Measurements from ENCODE around the gene ALDH6A1. TPM values are rescaled to one million over a fixed set of nuclear protein-coding genes. Genes with fewer than 3 reads are reported as not detected.

Gene ALDH6A1
- total RNA-seq, 6 donors from 2014 or later = 10.4 to 48.0 (median 30.5) TPM

- Histone ChIP-seq H3K27me3 (no peaks in the 10 kb centered on the region), H3K36me3 (no peaks in the 10 kb centered on the region), H3K4me3 (no peak overlapping the region), H3K27ac (no peak overlapping the region), H3K9me3 (no peaks in the 10 kb centered on the region), H3K4me1 (no peaks in the 10 kb centered on the region)
- no peak for DNase-seq
- 89 to 94% methylated on average over 4 of the region's 4 CpGs for WGBS, 2 donors
- ATAC-seq (ENCODE audit: low FRiP score in 2 of 2) = no peak
- TF ChIP-seq POLR2A (IDR thresholded peaks at IDR 0.05) (no peak), POLR2AphosphoS5 (IDR thresholded peaks at IDR 0.05) (no peak), CTCF (IDR thresholded peaks at IDR 0.05) (no peak), EP300 (IDR thresholded peaks at IDR 0.05) (no peak)
Observed at GRCh38 chr14:74035556-74035955, 48.7 kb downstream of the ALDH6A1 start.

GRCh38 chr14:74034572-74034971, 49.7 kb downstream of the ALDH6A1 start:
- no peak for ATAC-seq (ENCODE audit: low FRiP score in 2 of 2)
- Histone ChIP-seq H3K27ac (no peak overlapping the region), H3K9me3 (no peaks in the 10 kb centered on the region), H3K27me3 (no peaks in the 10 kb centered on the region), H3K36me3 (no peaks in the 10 kb centered on the region), H3K4me3 (no peak overlapping the region), H3K4me1 (no peaks in the 10 kb centered on the region)
- no peak for DNase-seq
- no peak for TF ChIP-seq EP300 (IDR thresholded peaks at IDR 0.05)
- TF ChIP-seq CTCF (IDR thresholded peaks at IDR 0.05) = no peak
- TF ChIP-seq POLR2AphosphoS5 (IDR thresholded peaks at IDR 0.05) = no peak
- no peak for TF ChIP-seq POLR2A (IDR thresholded peaks at IDR 0.05)
- 76 to 96% methylated on average over 3 of the region's 3 CpGs for WGBS, 2 donors

DNA sequence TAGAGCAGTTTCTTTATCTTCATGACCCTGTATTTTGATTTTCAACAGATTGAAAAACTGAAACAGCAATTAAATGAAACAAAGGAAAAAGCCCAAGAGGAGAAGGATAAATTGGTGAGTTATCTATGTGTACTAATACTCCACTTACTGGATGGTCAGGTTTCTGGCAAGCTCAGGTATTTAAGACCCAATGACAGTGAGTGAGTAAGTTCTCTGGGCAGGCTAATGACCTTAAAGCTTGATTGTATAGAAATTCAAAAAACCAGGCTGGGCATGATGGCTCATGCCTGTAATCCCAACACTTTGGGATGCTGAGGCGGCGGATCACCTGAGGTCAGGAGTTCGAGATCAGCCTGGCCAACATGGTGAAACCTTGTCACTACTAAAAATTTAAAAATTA, 55.1 kb downstream of the ALDH6A1 start:
- no peak for ATAC-seq (ENCODE audit: low FRiP score in 2 of 2)
- DNase-seq = no peak
- Histone ChIP-seq H3K36me3 (no peaks in the 10 kb centered on the region), H3K4me3 (no peak overlapping the region), H3K27me3 (no peaks in the 10 kb centered on the region), H3K27ac (no peak overlapping the region), H3K9me3 (no peaks in the 10 kb centered on the region), H3K4me1 (no peaks in the 10 kb centered on the region)
- TF ChIP-seq CTCF (IDR thresholded peaks at IDR 0.05) = no peak
- TF ChIP-seq POLR2A (IDR thresholded peaks at IDR 0.05) = no peak
- TF ChIP-seq EP300 (IDR thresholded peaks at IDR 0.05) = no peak
- no peak for TF ChIP-seq POLR2AphosphoS5 (IDR thresholded peaks at IDR 0.05)
- WGBS, 2 donors = 94 to 96% methylated on average over 3 of the region's 3 CpGs

DNA sequence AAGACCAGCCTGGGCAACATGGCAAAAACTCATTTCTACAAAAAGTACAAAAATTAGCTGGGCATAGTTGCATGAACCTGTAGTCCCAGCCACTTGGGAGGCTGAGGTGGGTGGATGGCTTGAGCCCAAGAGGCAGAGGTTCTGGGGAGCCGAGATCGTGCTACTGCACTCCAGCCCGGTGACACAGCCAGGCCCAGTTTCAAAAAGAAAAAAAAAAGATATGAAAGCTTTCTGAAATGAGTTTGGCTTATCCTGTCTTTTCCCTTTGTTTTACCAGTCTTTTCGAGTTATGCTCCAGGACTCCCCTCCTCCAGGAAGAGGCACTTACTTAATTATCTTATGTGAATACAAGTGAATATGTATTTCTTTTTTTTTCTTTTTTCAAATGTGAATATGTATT, 61.9 kb downstream of the ALDH6A1 start:
- TF ChIP-seq POLR2A (IDR thresholded peaks at IDR 0.05) = no peak
- no peak for TF ChIP-seq POLR2AphosphoS5 (IDR thresholded peaks at IDR 0.05)
- TF ChIP-seq EP300 (IDR thresholded peaks at IDR 0.05) = no peak
- ATAC-seq (ENCODE audit: low FRiP score in 2 of 2) (no peak), DNase-seq (no peak)
- Histone ChIP-seq H3K4me1 (peaks cover 9 to 18% (median 14%) of the 10 kb centered on the region in 4 donors), H3K36me3 (no peaks in the 10 kb centered on the region), H3K27me3 (no peaks in the 10 kb centered on the region), H3K4me3 (no peak overlapping the region), H3K9me3 (no peaks in the 10 kb centered on the region), H3K27ac (no peak overlapping the region)
- WGBS, 2 donors = 96 to 97% methylated on average over 4 of the region's 4 CpGs

DNA sequence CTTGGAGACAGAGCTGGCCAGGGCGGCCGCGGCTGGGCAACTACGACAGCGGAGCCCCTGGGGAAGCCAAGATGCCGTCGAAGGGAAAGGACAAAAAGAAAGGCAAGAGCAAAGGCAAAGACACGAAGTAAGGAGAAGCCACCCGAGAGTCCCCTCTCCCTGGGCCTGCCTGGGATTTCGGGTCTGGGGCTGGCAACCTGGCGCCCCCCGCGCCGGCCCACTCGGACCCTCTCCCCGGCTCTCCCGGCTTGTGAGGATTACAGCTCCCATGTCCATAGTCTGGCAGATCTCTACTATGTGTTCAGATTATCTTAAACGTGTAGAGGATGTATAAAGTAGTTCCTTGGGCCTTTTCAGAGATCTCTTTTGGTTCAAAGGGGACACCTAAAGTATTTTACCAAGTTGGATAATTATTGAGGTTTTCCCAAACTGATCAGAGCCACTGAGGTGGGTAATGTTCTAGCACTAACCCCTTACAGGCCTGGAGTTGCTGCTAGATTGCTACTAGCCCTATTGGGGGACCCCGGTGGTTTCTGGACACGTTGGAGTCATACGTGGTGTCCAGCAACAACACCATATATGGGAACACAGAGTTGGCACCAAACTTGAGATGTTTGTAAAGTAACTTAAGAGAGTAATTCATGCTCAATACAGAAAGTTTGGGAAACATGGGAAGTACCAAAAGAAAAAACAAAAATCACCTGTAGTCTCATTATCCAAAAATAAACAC, 64.7 kb downstream of the ALDH6A1 start:
- peak overlapping the region; percentile 88 to 97 (median 97) for H3K27ac ChIP-seq
- H3K4me3 ChIP-seq = peak overlapping the region; percentile 50 to 96 (median 92)
- ATAC-seq (ENCODE audit: low FRiP score in 2 of 2) (peak in 1 of 2 donors; percentile 29), DNase-seq (peak in 1 of 2 donors; percentile 23)
- H3K9me3 ChIP-seq = no peaks in the 10 kb centered on the region
- WGBS, 2 donors = 6 to 9% methylated on average over 19 to 21 of the region's 21 CpGs
- peaks cover 9 to 18% (median 14%) of the 10 kb centered on the region in 4 donors for H3K4me1 ChIP-seq
- peak in 1 of 2 donors; percentile 32 for TF ChIP-seq POLR2AphosphoS5 (IDR thresholded peaks at IDR 0.05)
- TF ChIP-seq CTCF (IDR thresholded peaks at IDR 0.05) = no peak
- H3K27me3 ChIP-seq = no peaks in the 10 kb centered on the region
- H3K36me3 ChIP-seq = no peaks in the 10 kb centered on the region
